Mesodermal cell (in vitro differentiated cells): ENCODE results near the gene GLUL.
"Not testable (repeated sequence)": the region's sequence is repeated elsewhere in the genome, so short reads cannot be mapped to it uniquely, and the experiment has no call there.

Experiments
- H3K27ac ChIP-seq: 2 replicates; pipeline ENCODE4 v1.7.0; 2013; ENCODE audit warnings: mild to moderate bottlenecking, low read depth, low read length, moderate library complexity; ENCODE audit not compliant: severe bottlenecking
- H3K36me3 ChIP-seq: 2 replicates; pipeline ENCODE4 v1.7.1; 2013; ENCODE audit warnings: mild to moderate bottlenecking, low read length, moderate library complexity; ENCODE audit not compliant: control insufficient read depth, insufficient read depth
- H3K4me1 ChIP-seq: one replicate; pipeline ENCODE4 v1.7.1; 2013; ENCODE audit warnings: mild to moderate bottlenecking, low read length; ENCODE audit not compliant: insufficient read depth, control insufficient read depth, poor library complexity, severe bottlenecking
- H3K4me3 ChIP-seq: 2 replicates; pipeline ENCODE4 v1.7.0; 2013; ENCODE audit warnings: low read length, control low read depth, mild to moderate bottlenecking; ENCODE audit not compliant: insufficient read depth, poor library complexity, severe bottlenecking; ENCODE audit errors: extremely low read depth
- H3K9me3 ChIP-seq: 2 replicates; pipeline ENCODE4 v1.7.1; 2013; ENCODE audit warnings: mild to moderate bottlenecking, low read length, moderate library complexity; ENCODE audit not compliant: control insufficient read depth
- WGBS, 2 experiments: methylation state at CpG; one replicate each; pipeline ENCODE4 v1.1.5; 2013; ENCODE audit warnings: missing lambda C conversion rate in 2 of 2; ENCODE audit not compliant: insufficient coverage in 2 of 2; 5-methylcytosine and 5-hydroxymethylcytosine counted together

Gene GLUL

GRCh38 chr1:182340233-182341058 is 51.1 kb downstream of the GLUL start:
- Histone ChIP-seq H3K4me3 (no peak overlapping the region), H3K4me1 (no peaks in the 10 kb centered on the region), H3K27ac (no peak overlapping the region), H3K9me3 (no peaks in the 10 kb centered on the region), H3K36me3 (no peaks in the 10 kb centered on the region)
- 87 to 93% methylated on average over 7 of the region's 10 CpGs for WGBS, 2 experiments

DNA sequence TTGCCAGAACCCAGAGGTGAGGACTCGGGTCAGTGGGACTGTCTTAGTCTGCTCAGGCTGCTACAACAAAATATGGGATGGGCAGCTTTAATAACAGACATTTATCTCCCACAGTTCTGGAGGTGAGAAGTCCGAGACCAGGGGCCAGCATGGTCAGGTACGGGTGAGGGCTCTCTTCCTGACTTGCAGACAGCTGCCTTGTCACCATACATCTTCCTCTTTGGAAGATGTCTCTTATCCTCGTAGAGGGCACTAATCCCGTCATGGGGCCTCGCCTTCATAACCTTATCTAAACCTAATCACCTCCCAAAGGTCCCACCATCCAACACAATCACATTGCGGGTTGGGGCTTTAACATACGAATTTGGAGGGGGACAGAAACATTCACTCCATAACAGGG is 51.9 kb downstream of the GLUL start:
- H3K4me3 ChIP-seq: no peak overlapping the region
- 76 to 94% methylated on average over 3 to 6 of the region's 8 CpGs for WGBS, 2 experiments
- H3K9me3 ChIP-seq: no peaks in the 10 kb centered on the region
- no peaks in the 10 kb centered on the region for H3K4me1 ChIP-seq
- H3K36me3 ChIP-seq: no peaks in the 10 kb centered on the region
- no peak overlapping the region for H3K27ac ChIP-seq

DNA sequence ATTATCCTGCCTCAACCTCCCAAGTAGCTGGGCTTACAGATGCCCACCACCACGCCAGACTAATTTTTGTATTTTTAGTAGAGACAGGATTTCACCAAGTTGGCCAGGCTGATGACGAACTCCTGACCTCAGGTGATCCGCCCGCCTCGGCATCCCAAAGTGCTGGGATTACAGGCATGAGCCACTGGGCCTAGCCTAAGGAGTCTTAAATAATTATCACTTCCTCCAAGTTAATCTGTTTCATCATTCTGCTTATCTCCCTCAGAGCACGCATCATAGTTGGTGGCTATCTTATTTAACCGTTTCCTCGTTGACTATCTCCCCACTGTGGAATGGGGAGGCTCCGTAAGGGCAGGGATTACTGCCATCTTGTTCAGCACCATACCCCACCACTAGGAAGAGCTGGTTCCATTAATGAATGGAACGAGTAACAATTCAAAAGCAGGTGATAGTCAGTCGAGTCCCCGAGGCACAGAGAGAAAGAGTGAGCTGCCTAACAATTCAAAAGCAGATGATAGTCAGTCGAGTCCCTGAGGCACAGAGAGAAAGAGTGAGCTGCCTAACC is 52.7 kb downstream of the GLUL start:
- no peak overlapping the region for H3K27ac ChIP-seq
- no peaks in the 10 kb centered on the region for H3K36me3 ChIP-seq
- no peaks in the 10 kb centered on the region for H3K9me3 ChIP-seq
- 79 to 95% methylated on average over 9 to 12 of the region's 13 CpGs for WGBS, 2 experiments
- no peaks in the 10 kb centered on the region for H3K4me1 ChIP-seq
- H3K4me3 ChIP-seq: no peak overlapping the region

GRCh38 chr1:182337736-182338571 is 53.6 kb downstream of the GLUL start:
- H3K27ac ChIP-seq: no peak overlapping the region
- no peak overlapping the region for H3K4me3 ChIP-seq
- no peaks in the 10 kb centered on the region for H3K4me1 ChIP-seq
- WGBS, 2 experiments: 85 to 89% methylated on average over 7 of the region's 10 CpGs
- no peaks in the 10 kb centered on the region for H3K36me3 ChIP-seq
- H3K9me3 ChIP-seq: no peaks in the 10 kb centered on the region

DNA sequence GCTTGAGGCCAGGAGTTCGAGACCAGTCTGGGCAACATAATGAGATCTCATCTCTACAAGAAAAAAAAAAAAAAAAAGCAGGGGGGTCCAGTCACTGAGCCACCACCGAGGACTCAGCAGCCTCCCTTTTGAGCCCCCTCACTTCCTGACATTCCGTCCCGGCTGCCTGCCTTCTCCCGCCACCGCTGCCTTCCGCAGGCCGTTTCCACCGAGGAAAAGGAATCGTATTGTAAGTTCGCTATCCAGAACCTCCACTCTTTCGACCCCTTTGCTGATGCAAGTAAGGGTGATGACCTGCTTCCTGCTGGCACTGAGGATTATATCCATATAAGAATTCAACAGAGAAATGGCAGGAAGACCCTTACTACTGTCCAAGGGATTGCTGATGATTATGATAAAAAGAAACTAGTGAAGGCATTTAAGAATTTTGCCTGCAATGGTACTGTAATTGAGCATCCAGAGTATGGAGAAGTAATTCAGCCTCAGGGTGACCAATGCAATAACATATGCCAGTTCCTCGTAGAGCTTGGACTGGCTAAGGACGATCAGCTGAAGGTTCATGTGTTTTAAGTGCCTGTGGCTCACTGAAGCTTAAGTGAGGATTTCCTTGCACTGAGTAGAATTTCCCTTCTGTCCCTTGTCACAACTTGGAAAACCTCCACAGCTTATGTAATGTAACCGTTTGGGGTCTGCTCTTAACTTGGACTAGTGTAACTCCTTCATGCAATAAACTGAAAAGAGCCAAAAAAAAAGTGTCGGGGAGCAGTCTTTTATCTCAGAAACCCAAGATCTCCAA is 55.6 kb downstream of the GLUL start:
- WGBS, 2 experiments: 96% methylated on average over 11 of the region's 16 CpGs

GRCh38 chr1:182333071-182333571 is 58.5 kb downstream of the GLUL start:
- not testable (repeated sequence) for H3K4me1 ChIP-seq, H3K9me3 ChIP-seq, H3K27ac ChIP-seq, H3K36me3 ChIP-seq, H3K4me3 ChIP-seq
- WGBS, 2 experiments: 67 to 100% methylated on average over 1 of the region's 5 CpGs

More for the DNA sequence above, 55.6 kb downstream of the GLUL start:
- H3K4me1 ChIP-seq: no peaks in the 10 kb centered on the region
- H3K36me3 ChIP-seq: no peaks in the 10 kb centered on the region
- no peak overlapping the region for H3K4me3 ChIP-seq
- H3K27ac ChIP-seq: no peak overlapping the region
- H3K9me3 ChIP-seq: no peaks in the 10 kb centered on the region

GRCh38 chr1:182332261-182333060 is 59.1 kb downstream of the GLUL start:
- Histone ChIP-seq H3K36me3 (no peaks in the 10 kb centered on the region), H3K4me1 (no peaks in the 10 kb centered on the region), H3K9me3 (no peaks in the 10 kb centered on the region), H3K4me3 (no peak overlapping the region), H3K27ac (no peak overlapping the region)
- WGBS, 2 experiments: 76 to 94% methylated on average over 9 to 12 of the region's 13 CpGs
